H54 (cell line): ENCODE results near the gene PLXNA3.

Experiments used
- DNase-seq: peaks from one replicate; pipeline ENCODE4 v3.0.0; 2011; ENCODE audit warnings: low spot score, mixed read lengths; ENCODE audit not compliant: insufficient read length
- FAIRE-seq: peaks from 3 replicates; lab custom pipeline; 2011; peaks lifted over from hg19 to GRCh38; lab: Jason Lieb, UNC
- POLR2A ChIP-seq: IDR thresholded peaks from 2 replicates; pipeline ENCODE4 v1.6.1; 2011; ENCODE audit warnings: low read depth, mild to moderate bottlenecking, low read length

PLXNA3 gene

DNA sequence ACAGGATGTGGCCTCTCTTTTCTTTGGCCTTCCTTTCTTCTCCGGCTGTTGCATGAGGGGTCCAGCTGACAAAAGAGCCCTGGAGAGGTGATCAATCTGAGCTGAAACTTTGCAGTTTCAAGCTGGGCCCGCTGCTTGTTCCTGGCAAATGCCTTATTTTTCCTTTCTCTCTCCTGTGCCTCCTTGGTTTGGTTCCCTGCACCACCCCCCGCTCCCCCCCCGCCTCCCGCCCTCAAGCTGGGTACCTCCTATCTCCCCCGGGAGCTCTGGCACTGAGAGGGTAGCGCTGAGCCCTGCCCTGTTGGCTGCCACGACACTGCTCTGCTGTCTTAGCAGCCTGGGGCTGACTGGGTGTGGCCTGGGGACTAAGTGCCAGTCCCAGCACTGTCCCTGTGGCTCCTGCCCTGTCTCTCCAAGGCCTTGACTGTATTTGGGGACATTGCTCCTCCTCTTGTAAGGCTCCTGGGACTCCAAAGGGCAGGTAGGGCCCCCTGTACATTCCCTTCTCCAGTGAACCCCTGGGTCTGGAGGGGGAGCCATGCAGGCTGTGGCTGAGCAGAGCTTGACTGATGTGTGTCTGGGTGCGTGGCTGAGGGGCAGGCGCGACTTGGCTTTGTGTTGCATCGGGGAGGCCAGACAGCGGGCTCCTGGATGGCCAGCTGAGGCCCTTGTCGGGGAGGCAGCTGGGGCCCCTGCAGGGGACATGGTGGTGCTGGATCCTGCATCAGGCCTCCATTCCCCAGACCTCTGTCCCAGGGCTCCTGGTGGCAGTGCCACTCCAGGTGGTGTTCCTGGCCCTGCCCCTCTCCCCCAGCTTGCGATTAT, 1.1 kb downstream of the PLXNA3 start:
- DNase-seq (peak; percentile 65), FAIRE-seq (no peak)
- 0 out of 2 replicates have a peak, but pooled peaks have one; percentile 6 for TF ChIP-seq POLR2A

DNA sequence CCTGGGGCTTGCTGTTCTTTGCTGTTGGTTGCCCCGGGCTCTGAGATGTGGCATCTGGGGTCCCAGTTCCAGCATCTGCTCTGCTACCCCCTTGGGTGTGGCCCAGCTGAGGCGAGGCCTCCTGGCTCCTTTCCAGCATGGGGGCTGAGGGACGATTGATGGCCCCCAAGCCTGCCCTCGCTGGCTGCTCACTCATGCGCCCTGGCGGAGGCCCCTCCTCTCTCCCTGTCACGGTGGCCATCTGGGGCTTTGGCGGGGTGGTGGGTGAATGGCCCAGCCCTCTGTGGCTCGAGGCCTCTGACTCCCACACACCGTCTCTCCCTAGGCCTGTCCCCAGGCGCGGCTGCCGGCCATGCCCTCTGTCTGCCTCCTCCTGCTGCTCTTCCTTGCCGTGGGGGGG, 1.8 kb downstream of the PLXNA3 start:
- FAIRE-seq (no peak), DNase-seq (no peak)
- TF ChIP-seq POLR2A: no peak

DNA sequence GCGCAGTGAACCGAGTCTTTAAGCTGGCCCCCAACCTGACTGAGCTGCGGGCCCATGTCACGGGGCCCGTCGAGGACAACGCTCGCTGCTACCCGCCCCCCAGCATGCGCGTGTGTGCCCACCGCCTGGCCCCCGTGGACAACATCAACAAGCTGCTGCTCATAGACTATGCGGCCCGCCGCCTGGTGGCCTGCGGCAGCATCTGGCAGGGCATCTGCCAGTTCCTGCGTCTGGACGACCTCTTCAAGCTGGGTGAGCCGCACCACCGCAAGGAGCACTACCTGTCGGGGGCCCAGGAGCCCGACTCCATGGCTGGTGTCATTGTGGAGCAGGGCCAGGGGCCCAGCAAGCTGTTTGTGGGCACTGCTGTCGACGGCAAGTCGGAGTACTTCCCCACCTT, 2.2 kb downstream of the PLXNA3 start:
- no peak for TF ChIP-seq POLR2A
- DNase-seq (no peak), FAIRE-seq (no peak)

DNA sequence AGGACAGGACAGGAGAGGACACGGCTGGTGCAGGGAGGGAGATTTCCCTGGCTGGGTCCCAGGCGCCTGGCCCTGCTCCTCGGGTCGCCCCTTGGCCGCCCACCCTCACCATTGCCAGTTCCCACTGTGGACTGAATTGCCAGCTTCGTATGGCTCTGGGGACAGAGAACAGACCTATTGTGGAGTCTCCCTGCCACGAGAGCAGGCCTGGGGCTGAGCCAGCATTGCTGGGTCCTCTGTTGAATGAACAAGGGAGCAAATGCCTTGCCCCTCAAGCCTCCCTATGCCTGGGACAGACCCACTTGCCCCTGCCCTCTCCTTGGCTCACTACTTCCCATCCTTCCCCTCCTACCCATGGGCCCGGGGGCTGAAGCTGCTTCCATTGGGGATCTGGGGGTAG, 4.3 kb downstream of the PLXNA3 start:
- FAIRE-seq: no peak
- TF ChIP-seq POLR2A: no peak
- DNase-seq: no peak

DNA sequence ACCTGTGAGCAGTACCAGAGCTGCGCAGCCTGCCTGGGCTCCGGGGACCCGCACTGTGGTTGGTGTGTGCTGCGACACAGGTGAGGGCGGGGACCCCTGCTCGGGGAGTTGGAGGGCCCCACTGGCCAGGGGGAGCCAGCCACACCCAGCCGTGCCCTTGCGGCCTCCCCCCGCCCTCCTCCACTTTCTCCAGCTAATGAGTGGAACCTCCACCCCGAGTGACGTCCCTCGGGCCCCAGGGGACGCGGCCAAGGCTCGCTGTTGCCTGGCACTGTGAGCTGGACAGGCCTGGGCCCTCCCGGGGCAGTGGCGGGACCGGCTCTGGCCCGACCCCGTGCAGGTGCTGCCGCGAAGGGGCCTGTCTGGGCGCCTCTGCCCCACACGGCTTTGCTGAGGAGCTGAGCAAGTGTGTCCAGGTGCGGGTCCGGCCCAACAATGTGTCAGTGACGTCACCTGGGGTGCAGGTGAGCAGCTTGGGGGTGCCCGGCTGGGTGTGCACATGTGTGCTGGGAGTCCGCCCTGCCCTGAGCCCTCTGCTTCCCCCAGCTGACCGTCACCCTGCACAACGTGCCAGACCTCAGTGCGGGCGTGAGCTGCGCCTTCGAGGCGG, 5.6 kb downstream of the PLXNA3 start:
- FAIRE-seq (no peak), DNase-seq (no peak)
- no peak for TF ChIP-seq POLR2A

DNA sequence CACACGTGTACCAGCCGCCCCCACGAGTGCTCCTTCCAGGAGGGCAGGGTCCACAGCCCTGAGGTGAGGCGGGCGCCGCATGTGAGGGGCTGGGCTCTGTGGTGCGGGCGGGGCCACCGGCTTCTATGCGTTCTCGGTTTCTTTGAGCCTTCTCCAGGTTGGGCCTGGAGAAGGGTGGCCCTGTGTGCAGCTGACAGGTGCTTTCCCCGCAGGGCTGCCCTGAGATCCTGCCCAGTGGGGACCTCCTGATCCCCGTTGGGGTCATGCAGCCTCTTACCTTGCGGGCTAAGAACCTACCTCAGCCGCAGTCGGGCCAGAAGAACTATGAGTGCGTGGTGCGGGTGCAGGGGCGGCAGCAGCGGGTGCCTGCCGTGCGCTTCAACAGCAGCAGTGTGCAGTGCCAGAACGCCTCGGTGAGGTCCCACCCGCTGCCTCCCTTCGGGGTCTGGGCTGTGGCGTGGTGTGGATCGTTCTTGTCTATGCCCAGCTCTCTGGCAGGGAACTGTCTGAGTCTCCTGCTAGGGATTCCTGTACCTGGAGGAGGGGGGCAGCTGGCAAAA, 6.8 kb downstream of the PLXNA3 start:
- FAIRE-seq (no peak), DNase-seq (no peak)
- TF ChIP-seq POLR2A: no peak

DNA sequence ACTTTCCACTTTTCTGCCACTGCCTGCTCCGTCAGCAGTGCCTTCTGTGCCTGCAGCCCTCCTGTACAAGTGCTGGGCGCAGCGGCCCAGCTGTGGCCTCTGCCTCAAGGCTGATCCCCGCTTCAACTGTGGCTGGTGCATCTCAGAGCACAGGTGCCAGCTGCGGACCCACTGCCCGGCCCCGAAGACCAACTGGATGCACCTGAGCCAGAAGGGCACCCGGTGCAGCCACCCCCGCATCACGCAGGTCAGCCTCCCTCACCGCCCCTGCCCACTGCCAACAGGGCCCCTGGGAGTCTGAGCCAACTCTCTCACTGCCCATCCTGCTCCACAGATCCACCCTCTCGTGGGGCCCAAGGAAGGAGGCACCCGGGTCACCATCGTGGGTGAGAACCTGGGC, 7.5 kb downstream of the PLXNA3 start:
- FAIRE-seq (no peak), DNase-seq (no peak)
- TF ChIP-seq POLR2A: no peak

DNA sequence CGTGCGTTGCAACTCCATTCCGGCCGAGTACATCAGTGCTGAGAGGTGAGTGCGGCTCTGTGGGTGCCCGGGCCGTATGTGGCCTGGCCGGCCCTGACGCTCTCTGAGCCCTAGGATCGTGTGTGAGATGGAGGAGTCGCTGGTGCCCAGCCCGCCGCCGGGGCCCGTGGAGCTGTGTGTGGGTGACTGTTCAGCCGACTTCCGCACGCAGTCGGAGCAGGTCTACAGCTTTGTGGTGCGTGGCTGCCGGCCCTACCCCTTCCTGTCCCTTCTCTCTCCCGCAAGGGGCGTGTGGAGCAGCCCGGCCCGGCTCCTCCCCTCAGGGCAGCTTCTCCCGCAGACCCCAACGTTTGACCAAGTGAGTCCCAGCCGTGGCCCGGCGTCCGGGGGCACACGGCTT, 8.0 kb downstream of the PLXNA3 start:
- TF ChIP-seq POLR2A: no peak
- FAIRE-seq: no peak
- no peak for DNase-seq

DNA sequence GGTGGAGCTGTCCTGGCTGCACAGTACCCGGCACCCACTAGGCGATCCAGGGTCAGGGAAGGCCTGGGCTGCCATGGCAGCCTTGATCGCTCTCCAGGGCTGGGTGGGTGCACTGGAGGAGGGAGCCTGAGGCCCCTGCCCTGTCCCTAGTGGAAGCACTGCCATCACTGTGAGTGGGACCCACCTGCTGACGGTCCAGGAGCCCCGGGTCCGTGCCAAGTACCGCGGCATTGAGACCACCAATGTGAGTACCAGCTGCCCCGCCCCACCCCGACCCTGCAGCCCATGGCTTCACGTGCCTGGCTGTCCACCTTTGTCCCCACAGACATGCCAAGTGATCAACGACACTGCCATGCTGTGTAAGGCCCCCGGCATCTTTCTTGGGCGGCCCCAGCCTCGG, 8.8 kb downstream of the PLXNA3 start:
- FAIRE-seq (no peak), DNase-seq (no peak)
- TF ChIP-seq POLR2A: no peak

DNA sequence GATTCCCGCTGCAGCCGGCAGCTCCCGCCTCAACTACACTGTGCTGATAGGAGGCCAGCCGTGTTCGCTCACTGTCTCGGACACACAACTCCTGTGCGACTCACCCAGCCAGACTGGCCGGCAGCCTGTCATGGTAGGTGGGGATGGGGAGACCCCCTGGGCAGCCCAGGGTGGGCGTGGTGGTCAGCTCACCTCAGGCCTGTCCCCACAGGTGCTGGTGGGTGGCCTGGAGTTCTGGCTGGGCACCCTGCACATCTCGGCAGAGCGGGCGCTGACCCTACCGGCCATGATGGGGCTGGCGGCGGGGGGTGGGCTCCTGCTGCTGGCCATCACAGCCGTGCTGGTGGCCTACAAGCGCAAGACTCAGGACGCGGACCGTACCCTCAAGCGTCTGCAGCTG, 9.5 kb downstream of the PLXNA3 start:
- no peak for FAIRE-seq
- TF ChIP-seq POLR2A: no peak
- no peak for DNase-seq

DNA sequence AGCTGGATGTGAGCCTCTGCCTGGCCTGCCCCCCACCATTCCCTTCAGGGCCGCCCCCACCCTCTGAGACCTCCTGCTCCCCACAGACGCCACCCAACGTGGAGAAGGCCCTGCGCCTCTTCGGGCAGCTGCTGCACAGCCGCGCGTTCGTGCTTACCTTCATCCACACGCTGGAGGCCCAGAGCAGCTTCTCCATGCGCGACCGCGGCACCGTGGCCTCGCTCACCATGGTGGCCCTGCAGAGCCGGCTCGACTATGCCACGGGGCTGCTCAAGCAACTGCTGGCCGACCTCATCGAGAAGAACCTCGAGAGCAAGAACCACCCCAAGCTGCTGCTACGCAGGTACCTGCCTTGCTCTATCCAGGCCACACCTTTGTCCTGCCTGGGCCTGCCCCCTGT, 10.1 kb downstream of the PLXNA3 start:
- no peak for TF ChIP-seq POLR2A
- DNase-seq (no peak), FAIRE-seq (no peak)

DNA sequence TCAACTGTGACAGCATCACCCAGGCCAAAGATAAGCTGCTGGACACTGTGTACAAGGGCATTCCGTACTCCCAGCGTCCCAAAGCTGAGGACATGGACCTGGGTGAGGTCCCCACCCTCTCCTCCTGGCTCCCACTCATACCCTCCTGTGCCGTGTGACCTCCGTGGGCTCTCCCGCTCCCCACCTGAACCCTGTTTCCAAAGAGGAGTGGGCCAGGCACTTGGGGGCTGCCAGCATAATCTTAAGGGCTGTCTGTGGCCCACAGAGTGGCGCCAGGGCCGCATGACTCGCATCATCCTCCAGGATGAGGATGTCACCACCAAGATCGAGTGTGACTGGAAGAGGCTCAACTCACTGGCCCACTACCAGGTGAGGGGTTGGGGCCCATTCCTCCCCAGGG, 11.0 kb downstream of the PLXNA3 start:
- no peak for FAIRE-seq
- TF ChIP-seq POLR2A: no peak

DNA sequence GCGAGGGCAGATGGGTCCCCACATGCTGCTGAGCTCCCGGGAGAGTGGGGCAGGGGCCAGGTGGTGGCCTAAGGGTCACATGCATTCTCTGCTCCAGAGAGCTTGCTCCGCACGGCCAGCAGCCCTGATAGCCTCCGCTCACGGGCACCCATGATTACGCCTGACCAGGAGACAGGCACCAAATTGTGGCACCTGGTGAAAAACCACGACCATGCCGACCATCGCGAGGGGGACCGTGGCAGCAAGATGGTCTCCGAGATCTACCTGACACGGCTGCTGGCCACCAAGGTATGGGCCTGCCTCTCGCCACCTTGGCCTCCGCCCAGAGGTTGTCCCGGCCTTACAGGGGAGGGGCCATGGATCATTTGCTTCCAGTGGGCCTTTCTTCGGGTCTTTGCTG, 11.8 kb downstream of the PLXNA3 start:
- TF ChIP-seq POLR2A: no peak

More for the DNA sequence above, 11.0 kb downstream of the PLXNA3 start:
- no peak for DNase-seq

DNA sequence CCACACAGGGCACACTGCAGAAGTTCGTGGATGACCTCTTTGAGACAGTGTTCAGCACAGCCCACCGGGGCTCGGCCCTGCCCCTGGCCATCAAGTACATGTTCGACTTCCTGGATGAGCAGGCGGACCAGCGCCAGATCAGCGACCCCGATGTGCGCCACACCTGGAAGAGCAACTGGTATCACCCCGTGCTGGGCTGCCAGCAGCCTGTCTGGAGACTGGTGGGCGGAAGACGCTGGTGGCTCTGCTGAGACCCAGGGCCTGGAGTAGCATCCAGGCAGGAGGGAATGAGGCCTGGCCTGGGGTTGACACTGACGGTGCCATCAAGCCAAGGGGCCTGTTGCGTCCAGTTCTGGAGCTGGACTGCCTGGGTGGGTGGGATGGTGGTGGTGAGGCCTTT, 12.4 kb downstream of the PLXNA3 start:
- TF ChIP-seq POLR2A: no peak
- FAIRE-seq (no peak), DNase-seq (no peak)

More for the DNA sequence above, 11.8 kb downstream of the PLXNA3 start:
- DNase-seq (no peak), FAIRE-seq (no peak)
